Transverse colon (tissue), 4 donors: ENCODE results near the gene UTP11. TPM values are rescaled to one million over a fixed set of nuclear protein-coding genes. Genes with fewer than 3 reads are reported as not detected.

ENCODE experiments used
- DNase-seq: peaks from one replicate; pipeline ENCODE4 v3.0.0-alpha.2; 2019
- H3K27ac ChIP-seq, 4 donors: fragments of 200-600 bp; sonication (generic); 2 replicates each; pipeline ENCODE4 v1.5.1; 2016 to 2018; ENCODE audit warnings: inconsistent platforms in 4 of 4
- H3K27me3 ChIP-seq: fragments of 200-600 bp; sonication (generic); 2 replicates; pipeline ENCODE4 v1.5.1; 2017; ENCODE audit warnings: inconsistent platforms
- H3K36me3 ChIP-seq, 4 donors: fragments of 200-600 bp; sonication (generic); 2 replicates each; pipeline ENCODE4 v1.5.1; 2017 to 2019; ENCODE audit warnings: inconsistent platforms in 4 of 4
- H3K4me1 ChIP-seq, 4 donors: fragments of 200-600 bp; sonication (generic); 2 replicates each; pipeline ENCODE4 v1.5.1; 2017 to 2020; ENCODE audit warnings: inconsistent platforms in 4 of 4
- H3K4me3 ChIP-seq, 4 donors: fragments of 200-600 bp; sonication (generic); 1 replicate in 1 of 4; 2 replicates in 3 of 4; pipeline versions ENCODE4 v1.5.1 to v1.6.1; 2017 to 2019; ENCODE audit warnings: inconsistent platforms in 4 of 4
- H3K9me3 ChIP-seq, 2 donors: fragments of 200-600 bp; sonication (generic); 2 replicates each; pipeline ENCODE4 v1.5.1; 2017 to 2019; ENCODE audit warnings: inconsistent platforms in 2 of 2
- EP300 ChIP-seq: sonication (generic); formaldehyde crosslinking; IDR thresholded peaks from one replicate; pipeline ENCODE4 v1.6.1; 2017; ENCODE audit warnings: antibody characterized with exemption, low read depth
- POLR2A ChIP-seq: fragments of 450-650 bp; IDR thresholded peaks from one replicate; pipeline ENCODE4 v1.6.1; 2016; ENCODE audit warnings: antibody characterized with exemption, mild to moderate bottlenecking, moderate library complexity
- POLR2AphosphoS5 ChIP-seq, 3 donors: sonication (generic); formaldehyde crosslinking; IDR thresholded peaks; one replicate each; pipeline ENCODE4 v1.6.1; 2016; ENCODE audit warnings: antibody characterized with exemption in 3 of 3
- WGBS, 2 donors: methylation state at CpG; one replicate each; pipeline ENCODE4 v1.1.5; 2018; ENCODE audit warnings: low coverage in 1 of 2; 5-methylcytosine and 5-hydroxymethylcytosine counted together
- in situ Hi-C, 4 donors: fragments of 200-750 bp; cut with MboI; loops; one replicate each; pipeline versions ENCODE4 v1.15.0 to v1.15.1; 2017; ENCODE audit warnings: low sequenced_read_pairs in 3 of 4, low pct_ligation_motif_present in 1 of 4, low pct_unique_long_range_greater_than_20kb in 1 of 4
- intact Hi-C: fragments of 100-400 bp; cut with DNase I; formaldehyde crosslinking; loops from one replicate; pipeline ENCODE4 v1.15.1; 2023; ENCODE audit warnings: low total_unique reads
- total RNA-seq, 4 donors: library from RNA; depleted of rRNA; stranded (reverse); fragments of >200 nt; gene quantifications; one replicate each; pipeline ENCODE4 v1.1.0, GENCODE V29; 2016
- TF ChIP-seq, protein P1 (sequence below), 5 experiments: fragments of 200-600 bp in 3 of 5; fragments of 450-650 bp in 2 of 5; sonication (generic) in 3 of 5; IDR thresholded peaks; 1 replicate in 2 of 5; 2 replicates in 3 of 5; pipeline ENCODE4 v1.5.1; 2016 to 2017; ENCODE audit warnings: antibody characterized with exemption in 5 of 5, inconsistent platforms in 3 of 5, mild to moderate bottlenecking in 2 of 5, moderate library complexity in 1 of 5

Gene UTP11
- total RNA-seq, 4 donors from 2014 or later = 3.2 to 22.2 (median 15.3) TPM

DNA sequence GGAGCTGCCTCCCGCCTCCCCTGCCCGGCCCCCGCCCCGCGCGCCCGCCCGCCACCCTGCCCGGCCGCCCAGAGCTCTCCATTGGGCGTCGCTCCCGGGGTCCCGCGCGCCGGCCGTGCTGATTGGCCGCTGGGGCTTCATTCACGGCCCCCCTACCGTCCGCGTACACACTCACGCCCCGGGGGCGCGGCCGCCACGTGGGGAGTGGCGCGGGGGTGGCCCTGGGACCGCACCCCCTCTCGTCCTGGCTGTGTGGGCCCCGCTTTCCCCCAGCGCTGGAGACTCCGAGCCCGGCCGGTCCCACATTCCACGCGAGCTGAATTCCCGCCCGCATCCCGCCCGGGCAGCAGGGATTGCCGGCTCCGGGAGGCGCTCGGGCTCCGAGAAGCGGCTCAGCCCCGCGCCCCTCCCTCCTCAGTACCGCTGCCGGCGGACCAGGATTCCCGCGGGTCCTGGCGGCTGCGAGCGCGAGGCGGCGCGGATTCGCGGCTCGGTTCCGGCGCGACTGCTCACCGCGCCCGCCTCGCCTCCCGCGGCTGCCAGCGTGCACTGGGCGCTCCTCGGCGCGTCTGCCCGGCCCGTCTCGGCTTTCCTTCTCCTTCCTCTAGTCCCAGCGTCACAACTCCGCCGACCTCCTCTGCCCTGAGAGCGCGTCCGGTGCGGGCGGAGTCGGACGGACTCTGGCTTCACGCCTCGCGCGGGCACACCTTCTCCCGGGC lies 34.5 kb downstream of the UTP11 start:
- DNase-seq = peak; percentile 80
- in situ Hi-C loops (loop anchor here in 1 of 4 donors (25.0 kb wide), 1 partner anchor 790 kb away; no protein-coding TSS in a partner anchor), intact Hi-C loops (no loop called here)
- TF ChIP-seq POLR2A (no peak), POLR2AphosphoS5 (IDR thresholded peaks at IDR 0.05) (no peak), EP300 (no peak)
- TF ChIP-seq, protein P1, sequence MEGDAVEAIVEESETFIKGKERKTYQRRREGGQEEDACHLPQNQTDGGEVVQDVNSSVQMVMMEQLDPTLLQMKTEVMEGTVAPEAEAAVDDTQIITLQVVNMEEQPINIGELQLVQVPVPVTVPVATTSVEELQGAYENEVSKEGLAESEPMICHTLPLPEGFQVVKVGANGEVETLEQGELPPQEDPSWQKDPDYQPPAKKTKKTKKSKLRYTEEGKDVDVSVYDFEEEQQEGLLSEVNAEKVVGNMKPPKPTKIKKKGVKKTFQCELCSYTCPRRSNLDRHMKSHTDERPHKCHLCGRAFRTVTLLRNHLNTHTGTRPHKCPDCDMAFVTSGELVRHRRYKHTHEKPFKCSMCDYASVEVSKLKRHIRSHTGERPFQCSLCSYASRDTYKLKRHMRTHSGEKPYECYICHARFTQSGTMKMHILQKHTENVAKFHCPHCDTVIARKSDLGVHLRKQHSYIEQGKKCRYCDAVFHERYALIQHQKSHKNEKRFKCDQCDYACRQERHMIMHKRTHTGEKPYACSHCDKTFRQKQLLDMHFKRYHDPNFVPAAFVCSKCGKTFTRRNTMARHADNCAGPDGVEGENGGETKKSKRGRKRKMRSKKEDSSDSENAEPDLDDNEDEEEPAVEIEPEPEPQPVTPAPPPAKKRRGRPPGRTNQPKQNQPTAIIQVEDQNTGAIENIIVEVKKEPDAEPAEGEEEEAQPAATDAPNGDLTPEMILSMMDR (IDR thresholded peaks at IDR 0.05) = no peak
- Histone ChIP-seq H3K4me1 (peaks cover 14 to 26% (median 22%) of the 10 kb centered on the region in 4 donors), H3K27me3 (peaks cover 72% of the 10 kb centered on the region), H3K4me3 (peak overlapping the region; percentile 27 to 66 (median 46)), H3K9me3 (no peaks in the 10 kb centered on the region), H3K36me3 (no peaks in the 10 kb centered on the region), H3K27ac (peak overlapping the region; percentile 29 to 68 (median 46))
- 1 to 2% methylated on average over 11 to 45 of the region's 99 CpGs for WGBS, 2 donors

DNA sequence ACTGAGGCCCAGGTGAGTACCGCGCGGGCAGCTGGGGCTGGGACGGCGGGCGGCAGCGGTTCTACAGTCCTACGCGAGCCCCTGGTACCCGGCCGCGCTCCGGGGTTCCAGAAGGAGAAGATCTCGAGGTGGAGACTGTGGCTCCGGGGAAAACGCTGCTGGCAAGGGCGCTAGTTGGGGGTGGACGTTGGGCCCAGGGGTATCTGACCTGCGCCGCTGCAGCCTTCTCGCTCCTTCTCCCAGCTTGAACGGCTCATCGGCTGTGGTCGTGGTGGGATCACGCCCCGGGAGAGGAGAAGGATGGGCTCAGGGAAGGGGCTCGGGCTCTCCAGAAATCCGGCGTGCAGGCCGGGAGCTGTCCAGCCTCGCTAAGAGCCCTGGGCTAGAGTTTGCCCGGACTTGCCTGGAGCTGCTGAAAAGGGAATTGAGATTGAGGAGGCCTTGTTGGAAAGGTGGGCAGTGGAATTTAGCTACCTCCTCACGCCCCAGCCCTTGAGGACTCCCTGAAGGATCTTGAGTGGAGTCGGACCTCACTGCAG lies 35.1 kb downstream of the UTP11 start:
- 23% methylated on average over 34 of the region's 34 CpGs; no CpG with 5 or more reads in 1 of the 2 donors for WGBS, 2 donors
- intact Hi-C loops (no loop called here), in situ Hi-C loops (loop anchor here in 1 of 4 donors (25.0 kb wide), 1 partner anchor 790 kb away; no protein-coding TSS in a partner anchor)
- TF ChIP-seq POLR2A = no peak
- TF ChIP-seq, protein P1 (IDR thresholded peaks at IDR 0.05) = no peak
- no peak for TF ChIP-seq EP300
- TF ChIP-seq POLR2AphosphoS5 (IDR thresholded peaks at IDR 0.05) = no peak
- peaks cover 14 to 26% (median 22%) of the 10 kb centered on the region in 4 donors for H3K4me1 ChIP-seq
- DNase-seq = no peak
- no peaks in the 10 kb centered on the region for H3K9me3 ChIP-seq
- no peaks in the 10 kb centered on the region for H3K36me3 ChIP-seq
- H3K27ac ChIP-seq = peak overlapping the region; percentile 29 to 68 (median 46)
- peak overlapping the region; percentile 27 to 66 (median 46) for H3K4me3 ChIP-seq
- H3K27me3 ChIP-seq = peaks cover 71% of the 10 kb centered on the region

- Histone ChIP-seq H3K36me3 (no peaks in the 10 kb centered on the region), H3K4me1 (peaks cover 5 to 15% (median 10%) of the 10 kb centered on the region in 4 donors), H3K9me3 (no peaks in the 10 kb centered on the region), H3K4me3 (no peak overlapping the region), H3K27me3 (peaks cover 63% of the 10 kb centered on the region), H3K27ac (no peak overlapping the region)
- in situ Hi-C loops (loop anchor here in 1 of 4 donors (25.0 kb wide), 1 partner anchor 762 kb away; no protein-coding TSS in a partner anchor), intact Hi-C loops (no loop called here)
- no peak for DNase-seq
- WGBS, 2 donors = 71 to 80% methylated on average over 6 to 12 of the region's 13 CpGs
- TF ChIP-seq POLR2AphosphoS5 (IDR thresholded peaks at IDR 0.05) (no peak), EP300 (no peak), POLR2A (no peak)
- TF ChIP-seq, protein P1 (IDR thresholded peaks at IDR 0.05) = no peak
These were observed 38.0 kb downstream of the UTP11 start for GRCh38 chr1:38050397-38051078.

- WGBS, 2 donors = 60% methylated on average over 9 of the region's 9 CpGs; no CpG with 5 or more reads in 1 of the 2 donors
- H3K27me3 ChIP-seq = peaks cover 61% of the 10 kb centered on the region
- intact Hi-C loops (no loop called here), in situ Hi-C loops (loop anchor here in 1 of 4 donors (25.0 kb wide), 1 partner anchor 761 kb away; no protein-coding TSS in a partner anchor)
- DNase-seq = no peak
- TF ChIP-seq, protein P1 (IDR thresholded peaks at IDR 0.05) = no peak
- no peak for TF ChIP-seq POLR2A
- TF ChIP-seq POLR2AphosphoS5 (IDR thresholded peaks at IDR 0.05) = no peak
- no peak for TF ChIP-seq EP300
- no peak overlapping the region for H3K27ac ChIP-seq
- no peaks in the 10 kb centered on the region for H3K36me3 ChIP-seq
- no peaks in the 10 kb centered on the region for H3K9me3 ChIP-seq
- H3K4me3 ChIP-seq = no peak overlapping the region
- H3K4me1 ChIP-seq = peaks cover 5 to 12% (median 7%) of the 10 kb centered on the region in 4 donors
These were observed 38.6 kb downstream of the UTP11 start for GRCh38 chr1:38051079-38051543.
